Neutrophil (primary cell): ENCODE results near the gene IRAG1.
A peak's percentile ranks its signal among the peaks of the same experiment; 100 is the strongest.

Experiments used
- H3K27ac ChIP-seq: fragments of 200-600 bp; sonication (generic); 2 replicates; pipeline ENCODE4 v1.5.1; 2016; ENCODE audit warnings: mild to moderate bottlenecking, moderate library complexity
- H3K27me3 ChIP-seq: fragments of 200-600 bp; sonication (generic); 2 replicates; pipeline ENCODE4 v1.6.0; 2016; ENCODE audit warnings: mild to moderate bottlenecking
- H3K36me3 ChIP-seq: fragments of 200-600 bp; sonication (generic); 2 replicates; pipeline ENCODE4 v1.5.1; 2017
- H3K4me1 ChIP-seq, 2 experiments: fragments of 200-600 bp in 1 of 2; sonication (generic) in 1 of 2; 1 replicate in 1 of 2; 2 replicates in 1 of 2; pipeline versions ENCODE4 v1.5.1 to v1.6.1; 2013 to 2016; ENCODE audit warnings: low read depth in 1 of 2, low read length in 1 of 2, mild to moderate bottlenecking in 1 of 2, moderate library complexity in 1 of 2; ENCODE audit not compliant: control insufficient read depth in 1 of 2, insufficient read depth in 1 of 2
- H3K4me3 ChIP-seq, 2 experiments: fragments of 200-600 bp in 1 of 2; sonication (generic) in 1 of 2; 1 replicate in 1 of 2; 2 replicates in 1 of 2; pipeline ENCODE4 v1.5.1; 2013 to 2016; ENCODE audit warnings: low read depth in 1 of 2, low read length in 1 of 2, mild to moderate bottlenecking in 1 of 2, moderate library complexity in 1 of 2
- H3K9me3 ChIP-seq: fragments of 200-600 bp; sonication (generic); 2 replicates; pipeline ENCODE4 v1.5.1; 2016
- TF ChIP-seq, protein P1 (sequence below): fragments of 200-600 bp; sonication (generic); IDR thresholded peaks from 2 replicates; pipeline ENCODE4 v1.5.1; 2016; ENCODE audit warnings: antibody characterized with exemption

The IRAG1 gene

DNA sequence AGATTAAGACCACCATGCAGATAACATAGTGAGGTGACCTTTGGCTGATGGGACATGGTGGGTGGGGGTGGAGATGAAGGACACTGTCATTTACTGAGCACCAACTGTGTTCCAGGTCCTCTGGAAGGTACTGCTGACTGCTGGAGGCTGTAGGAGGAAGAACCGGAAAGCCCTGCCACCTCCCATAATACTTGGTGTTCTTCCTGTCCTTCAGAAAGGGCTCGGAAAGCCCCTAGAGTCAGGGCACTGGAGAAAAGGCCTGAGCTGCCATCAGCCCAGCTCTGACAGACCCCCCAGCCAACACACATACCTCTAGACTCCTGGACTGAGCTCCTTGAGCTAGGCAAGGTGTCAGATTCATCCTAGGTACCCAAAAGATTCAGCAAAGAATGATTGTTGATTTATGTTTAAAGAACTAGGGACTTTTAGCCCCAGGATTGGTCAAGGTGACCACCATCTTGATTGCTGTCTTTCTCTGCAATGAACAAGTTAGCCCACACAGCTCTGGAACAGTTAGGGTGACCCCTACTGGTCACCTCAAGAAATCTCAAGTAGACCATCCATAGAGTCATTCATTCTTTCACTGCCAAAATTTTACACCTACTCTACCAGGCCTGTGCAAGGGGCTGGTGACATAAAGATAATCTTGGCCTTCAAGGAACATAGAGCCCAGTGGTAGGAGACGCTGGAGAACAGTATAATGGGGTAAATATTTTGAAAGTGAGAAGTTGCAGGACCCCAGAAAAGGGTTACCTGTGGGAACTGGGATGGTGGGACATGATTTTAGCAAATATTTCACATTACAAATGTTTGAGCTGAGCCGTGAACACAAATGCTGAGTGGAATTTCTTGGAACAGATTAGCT is 39.4 kb downstream of the IRAG1 start:
- Histone ChIP-seq H3K4me1 (peaks cover 40 to 46% of the 10 kb centered on the region in 2 experiments), H3K36me3 (no peaks in the 10 kb centered on the region), H3K4me3 (no peak overlapping the region), H3K9me3 (no peaks in the 10 kb centered on the region), H3K27ac (peak overlapping the region; percentile 80), H3K27me3 (no peaks in the 10 kb centered on the region)
- TF ChIP-seq, protein P1, sequence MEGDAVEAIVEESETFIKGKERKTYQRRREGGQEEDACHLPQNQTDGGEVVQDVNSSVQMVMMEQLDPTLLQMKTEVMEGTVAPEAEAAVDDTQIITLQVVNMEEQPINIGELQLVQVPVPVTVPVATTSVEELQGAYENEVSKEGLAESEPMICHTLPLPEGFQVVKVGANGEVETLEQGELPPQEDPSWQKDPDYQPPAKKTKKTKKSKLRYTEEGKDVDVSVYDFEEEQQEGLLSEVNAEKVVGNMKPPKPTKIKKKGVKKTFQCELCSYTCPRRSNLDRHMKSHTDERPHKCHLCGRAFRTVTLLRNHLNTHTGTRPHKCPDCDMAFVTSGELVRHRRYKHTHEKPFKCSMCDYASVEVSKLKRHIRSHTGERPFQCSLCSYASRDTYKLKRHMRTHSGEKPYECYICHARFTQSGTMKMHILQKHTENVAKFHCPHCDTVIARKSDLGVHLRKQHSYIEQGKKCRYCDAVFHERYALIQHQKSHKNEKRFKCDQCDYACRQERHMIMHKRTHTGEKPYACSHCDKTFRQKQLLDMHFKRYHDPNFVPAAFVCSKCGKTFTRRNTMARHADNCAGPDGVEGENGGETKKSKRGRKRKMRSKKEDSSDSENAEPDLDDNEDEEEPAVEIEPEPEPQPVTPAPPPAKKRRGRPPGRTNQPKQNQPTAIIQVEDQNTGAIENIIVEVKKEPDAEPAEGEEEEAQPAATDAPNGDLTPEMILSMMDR: peak; percentile 83

DNA sequence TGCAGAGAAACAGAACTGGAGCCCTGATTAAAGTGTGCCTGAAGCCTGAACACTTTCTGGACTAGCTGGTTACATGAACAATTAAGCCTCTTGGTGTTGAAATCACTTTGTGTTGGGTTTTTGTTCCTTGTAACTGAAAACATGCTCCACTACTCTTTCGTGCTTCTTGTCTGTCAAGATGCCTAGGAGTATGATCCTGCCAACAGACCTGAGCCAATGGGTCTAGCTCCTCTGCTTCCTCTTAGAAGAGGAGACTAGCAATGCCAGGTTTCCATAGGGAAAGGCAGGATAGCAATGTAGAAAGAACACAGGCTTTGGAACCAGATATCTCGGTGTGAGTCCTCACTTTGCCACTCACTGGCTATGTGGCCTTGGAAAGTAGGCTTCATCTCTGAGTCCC is 40.3 kb downstream of the IRAG1 start:
- Histone ChIP-seq H3K27ac (peak overlapping the region; percentile 80), H3K9me3 (no peaks in the 10 kb centered on the region), H3K4me1 (peaks cover 36 to 41% of the 10 kb centered on the region in 2 experiments), H3K4me3 (no peak overlapping the region), H3K27me3 (no peaks in the 10 kb centered on the region), H3K36me3 (no peaks in the 10 kb centered on the region)
- TF ChIP-seq, protein P1: no peak

DNA sequence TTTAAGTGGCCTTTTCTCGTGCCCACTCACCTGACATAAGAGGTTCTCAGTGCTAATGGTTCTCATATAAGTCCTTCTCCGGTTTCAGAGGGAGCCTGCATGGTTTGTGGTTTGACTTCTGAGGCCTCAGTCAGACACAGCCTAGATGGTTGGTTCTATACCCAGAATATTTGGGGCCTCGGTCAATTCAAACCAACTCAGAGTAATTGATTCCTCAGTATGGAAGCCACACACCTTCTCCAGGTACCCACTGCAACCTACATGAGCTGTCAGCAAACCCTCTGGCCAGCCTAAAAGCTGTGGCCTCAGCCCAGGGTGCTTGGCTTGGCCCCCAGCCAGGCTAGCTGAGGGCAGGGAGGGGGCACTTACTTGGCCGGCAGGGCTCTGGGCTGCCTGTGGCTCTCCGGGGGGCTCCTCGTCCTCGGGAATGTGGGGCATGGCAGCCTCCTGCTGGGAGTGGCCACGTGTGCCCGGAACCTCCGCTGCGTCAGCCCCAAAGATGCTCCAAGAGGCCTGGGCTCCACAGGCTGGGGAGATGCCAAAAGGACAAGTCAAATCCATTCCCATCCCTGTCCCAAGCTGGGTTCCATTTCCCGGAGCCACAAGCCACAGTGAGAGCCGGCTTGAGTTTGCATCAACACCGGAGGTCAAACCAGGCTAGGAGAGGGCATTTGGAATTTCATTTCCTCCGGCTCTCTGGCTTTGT is 41.7 kb downstream of the IRAG1 start:
- peaks cover 37 to 46% of the 10 kb centered on the region in 2 experiments for H3K4me1 ChIP-seq

DNA sequence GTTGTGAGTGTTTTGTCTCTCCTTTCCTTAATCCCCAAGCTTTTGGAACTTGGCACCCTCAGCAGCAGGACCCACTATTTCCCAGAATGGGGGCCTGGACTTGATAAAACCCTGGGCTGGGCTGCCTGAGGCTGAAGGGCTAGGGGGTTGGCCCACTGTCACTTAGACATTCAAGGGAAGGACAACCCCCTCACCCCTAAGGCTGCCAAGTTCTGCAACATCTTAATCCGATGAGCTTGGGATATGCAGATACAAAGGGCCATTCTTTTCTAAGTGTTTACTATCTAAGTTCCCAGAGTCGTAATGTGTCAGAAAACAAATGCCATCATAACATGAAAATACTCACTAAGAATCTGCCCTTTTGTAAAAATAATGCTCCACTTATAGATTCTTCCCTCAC is 42.9 kb downstream of the IRAG1 start:
- Histone ChIP-seq H3K4me3 (no peak overlapping the region), H3K36me3 (no peaks in the 10 kb centered on the region), H3K27me3 (no peaks in the 10 kb centered on the region), H3K4me1 (peaks cover 38 to 46% of the 10 kb centered on the region in 2 experiments), H3K9me3 (no peaks in the 10 kb centered on the region), H3K27ac (no peak overlapping the region)
- TF ChIP-seq, protein P1: no peak

More for the DNA sequence above, 41.7 kb downstream of the IRAG1 start:
- Histone ChIP-seq H3K9me3 (no peaks in the 10 kb centered on the region), H3K27me3 (no peaks in the 10 kb centered on the region), H3K36me3 (no peaks in the 10 kb centered on the region), H3K4me3 (no peak overlapping the region), H3K27ac (no peak overlapping the region)
- TF ChIP-seq, protein P1: no peak

DNA sequence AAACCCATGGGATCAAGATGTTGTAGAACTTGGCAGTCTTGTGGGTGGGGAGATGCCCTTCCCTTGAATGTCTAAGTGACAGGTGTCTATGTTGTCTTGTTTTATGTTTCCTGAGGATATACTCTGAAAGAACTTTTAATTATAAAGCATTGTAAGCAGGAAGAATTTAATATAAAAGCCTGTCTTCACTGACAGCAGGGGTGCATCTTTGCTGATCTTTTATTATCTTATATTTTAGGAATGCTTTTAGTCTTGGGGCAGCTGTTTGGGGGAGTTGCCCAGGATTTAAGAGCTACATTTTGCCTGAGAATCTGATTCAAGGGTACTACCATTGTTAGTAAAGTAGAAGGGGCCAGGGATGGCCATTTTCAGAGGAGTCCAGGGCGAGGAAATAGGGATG is 43.4 kb downstream of the IRAG1 start:
- H3K4me3 ChIP-seq: no peak overlapping the region
- no peaks in the 10 kb centered on the region for H3K36me3 ChIP-seq
- H3K27ac ChIP-seq: no peak overlapping the region
- H3K27me3 ChIP-seq: no peaks in the 10 kb centered on the region
- TF ChIP-seq, protein P1: no peak
- no peaks in the 10 kb centered on the region for H3K9me3 ChIP-seq
- peaks cover 33 to 42% of the 10 kb centered on the region in 2 experiments for H3K4me1 ChIP-seq
